ENCODE data around the gene FN3K. TPM values are rescaled to one million over a fixed set of nuclear protein-coding genes. Genes with fewer than 3 reads are reported as not detected.
"Not testable (repeated sequence)": the region's sequence is repeated elsewhere in the genome, so short reads cannot be mapped to it uniquely, and the experiment has no call there.

Gene FN3K
- total RNA-seq, 1 donor from 2014 or later = 21.7 TPM

DNA sequence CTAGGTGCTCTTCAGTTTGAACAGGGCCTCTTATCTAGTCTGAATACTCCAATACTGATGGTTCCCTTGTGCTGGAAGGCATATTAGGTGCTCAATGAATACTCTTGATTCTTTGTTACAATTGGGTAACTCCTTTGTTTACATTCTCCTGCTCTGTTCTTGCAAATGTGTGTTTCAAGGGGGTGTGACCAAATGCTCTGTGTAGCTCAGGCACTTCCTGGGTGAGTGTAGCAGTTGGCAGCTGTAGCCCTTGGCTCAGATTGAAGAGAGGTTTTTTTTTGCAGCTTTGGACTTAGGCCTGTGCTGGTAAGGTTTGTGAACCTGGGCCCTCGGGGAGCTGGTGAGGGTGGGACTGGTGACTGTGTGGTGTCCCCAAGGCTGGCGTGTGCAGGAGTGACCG is 36.6 kb downstream of the FN3K start:
- H3K4me3 Mint-ChIP-seq = no peak overlapping the region
- DNase-seq (ENCODE audit: low read depth, low spot score) = no peak
- H3K9me3 Mint-ChIP-seq = no peaks in the 10 kb centered on the region
- H3K4me1 Mint-ChIP-seq = no peaks in the 10 kb centered on the region
- no peaks in the 10 kb centered on the region for H3K27me3 Mint-ChIP-seq (ENCODE audit: low read depth)
- TF ChIP-seq, protein P1, sequence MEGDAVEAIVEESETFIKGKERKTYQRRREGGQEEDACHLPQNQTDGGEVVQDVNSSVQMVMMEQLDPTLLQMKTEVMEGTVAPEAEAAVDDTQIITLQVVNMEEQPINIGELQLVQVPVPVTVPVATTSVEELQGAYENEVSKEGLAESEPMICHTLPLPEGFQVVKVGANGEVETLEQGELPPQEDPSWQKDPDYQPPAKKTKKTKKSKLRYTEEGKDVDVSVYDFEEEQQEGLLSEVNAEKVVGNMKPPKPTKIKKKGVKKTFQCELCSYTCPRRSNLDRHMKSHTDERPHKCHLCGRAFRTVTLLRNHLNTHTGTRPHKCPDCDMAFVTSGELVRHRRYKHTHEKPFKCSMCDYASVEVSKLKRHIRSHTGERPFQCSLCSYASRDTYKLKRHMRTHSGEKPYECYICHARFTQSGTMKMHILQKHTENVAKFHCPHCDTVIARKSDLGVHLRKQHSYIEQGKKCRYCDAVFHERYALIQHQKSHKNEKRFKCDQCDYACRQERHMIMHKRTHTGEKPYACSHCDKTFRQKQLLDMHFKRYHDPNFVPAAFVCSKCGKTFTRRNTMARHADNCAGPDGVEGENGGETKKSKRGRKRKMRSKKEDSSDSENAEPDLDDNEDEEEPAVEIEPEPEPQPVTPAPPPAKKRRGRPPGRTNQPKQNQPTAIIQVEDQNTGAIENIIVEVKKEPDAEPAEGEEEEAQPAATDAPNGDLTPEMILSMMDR (conservative IDR thresholded peaks at IDR 0.05) = no peak
- peaks cover 32% of the 10 kb centered on the region for H3K36me3 Mint-ChIP-seq (ENCODE audit: low read depth)
- H3K27ac Mint-ChIP-seq (ENCODE audit: unreplicated experiment) = no peak overlapping the region

DNA sequence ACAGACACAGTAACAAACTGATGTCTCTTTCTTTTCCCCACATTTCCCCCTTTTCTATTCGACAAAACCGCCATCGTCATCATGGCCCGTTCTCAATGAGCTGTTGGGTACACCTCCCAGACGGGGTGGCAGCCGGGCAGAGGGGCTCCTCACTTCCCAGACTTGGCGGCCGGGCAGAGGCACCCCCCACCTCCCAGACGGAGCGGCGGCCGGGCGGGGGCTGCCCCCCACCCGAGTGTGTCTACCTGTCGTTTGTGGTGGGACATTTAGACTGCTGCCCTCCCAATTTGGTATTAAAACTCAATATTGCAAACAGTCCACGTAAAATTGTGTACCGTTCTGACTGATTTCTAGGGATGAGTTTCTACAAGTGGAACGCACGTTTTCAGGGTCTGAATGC is 39.0 kb downstream of the FN3K start:
- not testable (repeated sequence) for DNase-seq (ENCODE audit: low read depth, low spot score)

DNA sequence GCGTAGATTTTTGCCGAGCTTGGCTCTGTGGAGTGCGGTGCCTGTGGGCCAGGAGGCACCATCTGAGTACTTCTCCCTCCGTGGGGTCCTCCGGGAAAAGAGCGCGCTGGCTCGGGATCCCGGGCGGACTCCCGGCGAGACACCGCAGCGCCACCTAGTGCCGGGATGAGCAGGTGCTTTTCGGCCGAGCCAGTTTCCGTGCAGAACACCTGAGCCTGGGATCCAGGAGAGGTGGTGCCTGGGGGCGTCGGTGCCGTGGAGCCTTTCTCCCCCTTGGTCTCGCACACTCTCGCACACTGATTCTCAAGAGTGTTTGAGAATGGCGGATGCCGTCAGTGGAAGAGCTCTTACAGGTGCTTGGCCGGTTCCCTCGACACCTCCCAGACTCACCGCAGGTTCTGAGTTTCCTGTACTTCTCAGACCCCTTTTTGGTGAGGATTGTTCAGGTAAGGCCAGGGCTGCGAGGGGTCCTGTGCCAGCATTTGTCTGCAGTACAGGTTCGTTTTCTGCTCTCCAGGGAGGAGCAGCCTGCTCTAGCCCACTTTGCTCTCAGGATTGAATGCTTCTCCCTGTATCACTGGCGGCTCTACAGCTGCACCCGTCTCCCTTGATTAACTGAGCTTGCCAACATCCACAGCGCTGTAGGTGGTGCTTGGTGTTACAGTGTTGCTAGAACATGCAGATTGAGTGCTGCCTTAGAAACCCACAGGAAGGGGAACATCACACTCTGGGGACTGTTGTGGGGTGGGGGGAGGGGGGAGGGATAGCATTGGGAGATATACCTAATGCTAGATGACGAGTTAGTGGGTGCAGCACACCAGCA is 39.8 kb downstream of the FN3K start:
- Mint-ChIP-seq H3K4me1 (no peaks in the 10 kb centered on the region), H3K27me3 (ENCODE audit: low read depth) (no peaks in the 10 kb centered on the region), H3K36me3 (ENCODE audit: low read depth) (peaks cover 21% of the 10 kb centered on the region), H3K9me3 (no peaks in the 10 kb centered on the region), H3K4me3 (no peak overlapping the region), H3K27ac (ENCODE audit: unreplicated experiment) (no peak overlapping the region)
- peak; percentile 61 for DNase-seq (ENCODE audit: low read depth, low spot score)
- TF ChIP-seq, protein P1 (conservative IDR thresholded peaks at IDR 0.05) = peak; percentile 88

More for the DNA sequence above, 39.0 kb downstream of the FN3K start:
- not testable (repeated sequence) for H3K4me3 Mint-ChIP-seq; H3K9me3 Mint-ChIP-seq; H3K4me1 Mint-ChIP-seq; H3K27me3 Mint-ChIP-seq (ENCODE audit: low read depth); H3K27ac Mint-ChIP-seq (ENCODE audit: unreplicated experiment)
- H3K36me3 Mint-ChIP-seq (ENCODE audit: low read depth) = peaks cover 24% of the 10 kb centered on the region

DNA sequence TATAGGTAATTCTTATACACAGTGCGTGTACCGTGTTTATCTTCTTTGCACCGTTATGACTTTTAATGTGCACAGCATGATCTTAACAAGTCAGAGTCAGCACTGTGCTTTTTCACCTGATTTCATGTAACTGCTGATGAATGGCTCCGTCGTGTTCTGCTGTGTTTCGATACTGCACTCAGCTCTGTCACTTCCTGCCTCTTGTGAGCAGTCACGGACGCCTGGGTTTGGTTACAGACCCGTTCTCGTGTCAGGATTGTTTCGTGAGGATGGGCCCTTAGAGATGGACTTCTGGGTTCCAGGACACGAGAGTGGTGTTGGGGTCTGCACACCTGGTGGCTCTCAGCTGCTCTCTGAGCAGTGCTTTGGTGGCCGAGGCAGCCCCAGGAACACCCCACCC is 41.0 kb downstream of the FN3K start:
- H3K4me1 Mint-ChIP-seq = no peaks in the 10 kb centered on the region
- H3K4me3 Mint-ChIP-seq = no peak overlapping the region
- TF ChIP-seq, protein P1 (conservative IDR thresholded peaks at IDR 0.05) = no peak
- peaks cover 21% of the 10 kb centered on the region for H3K36me3 Mint-ChIP-seq (ENCODE audit: low read depth)
- no peak overlapping the region for H3K27ac Mint-ChIP-seq (ENCODE audit: unreplicated experiment)
- no peaks in the 10 kb centered on the region for H3K27me3 Mint-ChIP-seq (ENCODE audit: low read depth)
- no peak for DNase-seq (ENCODE audit: low read depth, low spot score)
- H3K9me3 Mint-ChIP-seq = no peaks in the 10 kb centered on the region

DNA sequence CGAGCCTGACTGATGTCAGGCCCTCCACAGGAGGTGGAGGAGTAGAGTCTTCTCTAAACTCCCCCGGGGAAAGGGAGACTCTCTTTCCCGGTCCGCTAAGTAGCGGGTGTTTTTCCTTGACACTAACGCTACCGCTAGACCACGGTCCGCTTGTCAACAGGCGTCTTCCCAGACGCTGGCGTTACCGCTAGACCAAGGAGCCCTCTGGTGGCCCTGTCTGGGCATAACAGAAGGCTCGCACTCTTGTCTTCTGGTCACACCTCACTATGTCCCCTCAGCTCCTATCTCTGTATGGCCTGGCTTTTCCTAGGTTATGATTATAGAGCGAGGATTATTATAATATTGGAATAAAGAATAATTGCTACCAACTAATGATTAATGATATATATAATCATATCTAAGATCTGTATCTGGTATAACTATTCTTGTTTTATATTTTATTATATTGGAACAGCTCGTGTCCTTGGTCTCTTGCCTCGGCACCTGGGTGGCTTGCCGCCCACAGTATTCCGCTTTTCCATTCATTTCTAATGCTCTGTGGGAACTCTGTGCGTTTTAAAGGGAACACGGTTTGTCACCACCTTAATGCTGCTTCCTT is 42.5 kb downstream of the FN3K start:
- DNase-seq (ENCODE audit: low read depth, low spot score) = not testable (repeated sequence)

More for the DNA sequence above, 42.5 kb downstream of the FN3K start:
- TF ChIP-seq, protein P1 (conservative IDR thresholded peaks at IDR 0.05) = peak; percentile 56
- peaks cover 12% of the 10 kb centered on the region for H3K36me3 Mint-ChIP-seq (ENCODE audit: low read depth)
- H3K4me3 Mint-ChIP-seq; H3K27ac Mint-ChIP-seq (ENCODE audit: unreplicated experiment); H3K9me3 Mint-ChIP-seq; H3K27me3 Mint-ChIP-seq (ENCODE audit: low read depth): not testable (repeated sequence)
- H3K4me1 Mint-ChIP-seq = peaks cover 12% of the 10 kb centered on the region

Measured in neural crest cell (in vitro differentiated cells).